MM.1S (cell line): ENCODE data around the gene TMEM204.

Experiments
- DNase-seq: peaks from one replicate; pipeline ENCODE4 v3.0.0-alpha.2; 2015
- H2AFZ ChIP-seq: fragments of 300-600 bp; sonication (generic); 2 replicates; pipeline ENCODE4 v1.6.0; 2016; ENCODE audit warnings: antibody characterized with exemption, low read length
- H3F3A ChIP-seq: fragments of 300-600 bp; sonication (generic); 2 replicates; pipeline ENCODE4 v1.6.1; 2016; ENCODE audit warnings: mild to moderate bottlenecking, antibody characterized with exemption, low read length, moderate library complexity, mixed read lengths; ENCODE audit not compliant: insufficient read depth
- H3K27ac ChIP-seq: fragments of 300-600 bp; sonication (generic); 2 replicates; pipeline ENCODE4 v1.5.1; 2016; ENCODE audit warnings: mild to moderate bottlenecking, low read length
- H3K27me3 ChIP-seq: fragments of 300-600 bp; sonication (generic); replicated peaks from 2 replicates; pipeline ENCODE4 v1.6.0; 2016; ENCODE audit warnings: low read length; ENCODE audit not compliant: insufficient read depth
- H3K36me3 ChIP-seq: fragments of 300-600 bp; sonication (generic); replicated peaks from 2 replicates; pipeline ENCODE4 v1.6.1; 2016; ENCODE audit warnings: mild to moderate bottlenecking, low read length, mixed read lengths; ENCODE audit not compliant: insufficient read depth
- H3K4me1 ChIP-seq: fragments of 300-600 bp; sonication (generic); 2 replicates; pipeline ENCODE4 v1.6.1; 2016; ENCODE audit warnings: low read length, mixed read lengths
- H3K4me2 ChIP-seq: fragments of 300-600 bp; sonication (generic); 2 replicates; pipeline ENCODE4 v1.6.0; 2016; ENCODE audit warnings: low read depth, low read length
- H3K4me3 ChIP-seq: fragments of 300-600 bp; sonication (generic); 2 replicates; pipeline ENCODE4 v1.5.1; 2016; ENCODE audit warnings: low read length, mixed read lengths
- H3K79me2 ChIP-seq: fragments of 300-600 bp; sonication (generic); 2 replicates; pipeline ENCODE4 v1.6.1; 2016; ENCODE audit warnings: mixed run types, low read length, mixed read lengths
- H3K9ac ChIP-seq: fragments of 300-600 bp; sonication (generic); 2 replicates; pipeline ENCODE4 v1.6.1; 2016; ENCODE audit warnings: low read length, mixed read lengths
- H3K9me2 ChIP-seq: fragments of 300-600 bp; sonication (generic); replicated peaks from 2 replicates; pipeline ENCODE4 v1.6.1; 2016; ENCODE audit warnings: mild to moderate bottlenecking, low read length, mixed read lengths; ENCODE audit not compliant: insufficient read depth
- H3K9me3 ChIP-seq: fragments of 300-600 bp; sonication (generic); replicated peaks from 2 replicates; pipeline ENCODE4 v1.6.1; 2016; ENCODE audit warnings: mild to moderate bottlenecking, low read length, mixed read lengths; ENCODE audit not compliant: insufficient read depth
- H4K20me1 ChIP-seq: fragments of 300-600 bp; sonication (generic); 2 replicates; pipeline ENCODE4 v1.6.1; 2016; ENCODE audit warnings: mild to moderate bottlenecking, low read length, moderate library complexity, mixed read lengths; ENCODE audit not compliant: insufficient read depth
- EZH2 ChIP-seq: fragments of 300-600 bp; sonication (generic); optimal IDR thresholded peaks from 2 replicates; pipeline ENCODE3; 2017; ENCODE audit warnings: low read depth, mild to moderate bottlenecking, antibody characterized with exemption, low read length, mixed read lengths
- EZH2phosphoT487 ChIP-seq: fragments of 300-600 bp; sonication (generic); IDR thresholded peaks from 2 replicates; pipeline ENCODE4 v1.6.1; 2018; ENCODE audit warnings: antibody characterized with exemption, low read length
- TF ChIP-seq, protein P1 (sequence below): fragments of 300-600 bp; sonication (generic); IDR thresholded peaks from 2 replicates; pipeline ENCODE4 v1.5.1; 2016; ENCODE audit warnings: antibody characterized with exemption, low read length, mixed read lengths

Gene TMEM204

DNA sequence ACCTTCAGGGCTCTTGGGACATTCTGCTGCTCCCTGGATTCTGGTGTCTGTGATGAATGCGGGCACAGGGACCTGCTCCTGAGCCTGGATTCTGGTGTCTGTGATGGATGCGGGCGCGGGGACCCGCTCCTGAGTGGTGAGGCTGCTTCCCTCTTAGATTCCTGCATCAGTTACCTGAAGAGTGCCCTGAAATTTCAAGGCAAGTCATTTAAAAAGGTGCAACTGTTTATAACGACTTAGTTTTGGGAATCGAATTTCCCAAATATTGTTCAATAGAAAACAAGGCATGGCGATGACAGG lies 7.0 kb downstream of the TMEM204 start:
- no peak overlapping the region for H2AFZ ChIP-seq
- H4K20me1 ChIP-seq, result no peaks in the 10 kb centered on the region
- H3K4me1 ChIP-seq, result peaks cover 13% of the 10 kb centered on the region
- TF ChIP-seq EZH2 (no peak), EZH2phosphoT487 (no peak)
- TF ChIP-seq, protein P1, sequence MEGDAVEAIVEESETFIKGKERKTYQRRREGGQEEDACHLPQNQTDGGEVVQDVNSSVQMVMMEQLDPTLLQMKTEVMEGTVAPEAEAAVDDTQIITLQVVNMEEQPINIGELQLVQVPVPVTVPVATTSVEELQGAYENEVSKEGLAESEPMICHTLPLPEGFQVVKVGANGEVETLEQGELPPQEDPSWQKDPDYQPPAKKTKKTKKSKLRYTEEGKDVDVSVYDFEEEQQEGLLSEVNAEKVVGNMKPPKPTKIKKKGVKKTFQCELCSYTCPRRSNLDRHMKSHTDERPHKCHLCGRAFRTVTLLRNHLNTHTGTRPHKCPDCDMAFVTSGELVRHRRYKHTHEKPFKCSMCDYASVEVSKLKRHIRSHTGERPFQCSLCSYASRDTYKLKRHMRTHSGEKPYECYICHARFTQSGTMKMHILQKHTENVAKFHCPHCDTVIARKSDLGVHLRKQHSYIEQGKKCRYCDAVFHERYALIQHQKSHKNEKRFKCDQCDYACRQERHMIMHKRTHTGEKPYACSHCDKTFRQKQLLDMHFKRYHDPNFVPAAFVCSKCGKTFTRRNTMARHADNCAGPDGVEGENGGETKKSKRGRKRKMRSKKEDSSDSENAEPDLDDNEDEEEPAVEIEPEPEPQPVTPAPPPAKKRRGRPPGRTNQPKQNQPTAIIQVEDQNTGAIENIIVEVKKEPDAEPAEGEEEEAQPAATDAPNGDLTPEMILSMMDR, result no peak
- H3K4me3 ChIP-seq, result no peak overlapping the region
- H3F3A ChIP-seq, result no peaks in the 10 kb centered on the region
- peaks cover 24% of the 10 kb centered on the region for H3K27me3 ChIP-seq
- no peak overlapping the region for H3K27ac ChIP-seq
- no peak for DNase-seq
- H3K9me2 ChIP-seq, result no peaks in the 10 kb centered on the region
- H3K9ac ChIP-seq, result no peak overlapping the region
- H3K9me3 ChIP-seq, result no peaks in the 10 kb centered on the region
- no peaks in the 10 kb centered on the region for H3K79me2 ChIP-seq
- H3K36me3 ChIP-seq, result no peaks in the 10 kb centered on the region
- H3K4me2 ChIP-seq, result no peak overlapping the region

DNA sequence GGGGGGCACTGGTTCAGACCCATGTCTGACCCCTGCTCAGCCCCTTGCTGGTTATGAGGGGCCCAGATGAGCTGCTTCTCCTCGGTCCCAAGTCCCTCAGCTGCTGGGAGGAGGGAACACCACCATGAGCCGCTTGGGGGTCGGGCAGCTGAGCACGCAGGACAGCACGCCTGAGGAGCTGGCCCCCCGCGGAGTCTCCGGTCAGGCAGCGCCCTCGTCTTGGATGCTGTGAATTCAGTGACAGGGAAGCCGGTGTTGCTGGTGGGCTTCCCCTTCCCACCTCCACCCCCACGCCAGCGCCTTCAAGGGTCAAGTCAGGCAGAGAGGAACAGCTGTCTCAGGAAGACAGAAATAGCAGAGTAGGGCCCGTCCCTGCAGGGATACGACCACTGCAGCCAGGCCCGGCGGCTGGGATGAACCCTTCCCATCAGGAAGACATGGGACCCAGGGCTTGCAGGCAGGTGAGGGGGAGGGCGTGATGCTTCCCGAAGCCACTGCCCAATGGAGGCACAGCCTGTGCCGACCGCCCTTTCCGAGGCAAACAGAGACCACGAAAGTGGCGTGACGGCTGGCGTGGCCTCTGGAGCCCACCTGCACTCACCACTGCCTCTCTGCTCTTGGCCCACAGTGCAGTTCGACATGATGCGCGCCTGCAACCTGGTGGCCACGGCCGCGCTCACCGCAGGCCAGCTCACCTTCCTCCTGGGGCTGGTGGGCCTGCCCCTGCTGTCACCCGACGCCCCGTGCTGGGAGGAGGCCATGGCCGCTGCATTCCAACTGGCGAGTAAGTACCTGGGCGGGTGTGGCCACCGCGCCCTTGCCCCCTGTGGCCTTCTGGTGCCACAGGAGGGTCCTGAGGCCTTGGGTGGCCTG lies 8.1 kb downstream of the TMEM204 start:
- Histone ChIP-seq H3K27ac (no peak overlapping the region), H3K4me3 (no peak overlapping the region), H3K9me3 (no peaks in the 10 kb centered on the region), H2AFZ (no peak overlapping the region), H4K20me1 (no peaks in the 10 kb centered on the region), H3K9me2 (no peaks in the 10 kb centered on the region), H3K27me3 (peaks cover 14% of the 10 kb centered on the region), H3K9ac (no peak overlapping the region), H3K4me1 (peaks cover 16% of the 10 kb centered on the region), H3K4me2 (no peak overlapping the region), H3K79me2 (no peaks in the 10 kb centered on the region), H3K36me3 (no peaks in the 10 kb centered on the region), H3F3A (no peaks in the 10 kb centered on the region)
- TF ChIP-seq EZH2, result no peak
- no peak for TF ChIP-seq EZH2phosphoT487
- TF ChIP-seq, protein P1, result no peak
- no peak for DNase-seq

DNA sequence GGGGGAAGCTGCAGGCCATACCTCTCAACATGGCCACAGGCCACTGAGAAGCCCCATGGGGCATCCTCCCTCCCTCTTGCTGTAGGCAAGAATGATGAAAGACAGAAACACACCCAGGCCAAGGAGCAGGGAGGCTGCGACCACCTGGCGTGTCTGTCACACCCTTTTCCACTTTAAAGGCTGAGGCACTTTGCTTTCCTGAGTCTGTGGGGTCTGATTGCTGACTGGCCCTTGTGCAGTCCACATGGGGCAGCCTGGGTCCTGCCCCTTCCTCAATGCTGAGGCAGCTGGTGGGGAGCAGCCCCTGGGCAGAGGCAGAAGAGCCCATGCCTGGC lies 8.7 kb downstream of the TMEM204 start:
- no peaks in the 10 kb centered on the region for H3F3A ChIP-seq
- no peak overlapping the region for H2AFZ ChIP-seq
- no peak overlapping the region for H3K4me3 ChIP-seq
- no peak overlapping the region for H3K27ac ChIP-seq
- no peaks in the 10 kb centered on the region for H3K36me3 ChIP-seq
- no peak for DNase-seq
- H3K27me3 ChIP-seq, result peaks cover 8% of the 10 kb centered on the region
- no peaks in the 10 kb centered on the region for H3K9me2 ChIP-seq
- H3K4me2 ChIP-seq, result no peak overlapping the region
- H3K79me2 ChIP-seq, result no peaks in the 10 kb centered on the region
- H3K9ac ChIP-seq, result no peak overlapping the region
- no peaks in the 10 kb centered on the region for H3K9me3 ChIP-seq
- no peaks in the 10 kb centered on the region for H4K20me1 ChIP-seq
- TF ChIP-seq EZH2phosphoT487, result no peak
- no peak for TF ChIP-seq EZH2
- TF ChIP-seq, protein P1, result no peak
- peaks cover 16% of the 10 kb centered on the region for H3K4me1 ChIP-seq
